GM12878 (cell line): ENCODE results near the gene RPIA. TPM values are rescaled to one million over a fixed set of nuclear protein-coding genes. Genes with fewer than 3 reads are reported as not detected.
"Not testable (repeated sequence)": the region's sequence is repeated elsewhere in the genome, so short reads cannot be mapped to it uniquely, and the experiment has no call there.

ENCODE experiments used
- ATAC-seq: fragments of 200-7000 bp; cut with Tn5 transposase; 3 replicates; pipeline ENCODE4 v1.9.1; 2020; ENCODE audit warnings: mild to moderate bottlenecking, moderate library complexity
- BruUV-seq: library from RNA; stranded (reverse); fragments of 400-500 nt; replicated peaks from 2 replicates; lab custom pipeline; 2021; lab: Mats Ljungman, UMichigan
- CTCF ChIA-PET: fragments of 300-600 bp; sonication (Branson Sonifier 250); formaldehyde crosslinking; extraction: SDS; loops from one replicate; lab custom pipeline; 2021; ENCODE audit warnings: inconsistent platforms; lab: Yijun Ruan, JAX
- POLR2A ChIA-PET: fragments of 350-600 bp; formaldehyde crosslinking; extraction: SDS; loops from one replicate; lab custom pipeline; 2021; ENCODE audit warnings: inconsistent platforms; lab: Charles Lee
- RAD21 ChIA-PET: fragments of 300-600 bp; sonication (Branson Sonifier 250); formaldehyde crosslinking; loops from one replicate; lab custom pipeline; 2023; ENCODE audit warnings: antibody characterized with exemption; ENCODE audit not compliant: unreplicated experiment; lab: Charles Lee
- SMC1A ChIA-PET: fragments of 300-600 bp; sonication (Branson Sonifier 250); formaldehyde crosslinking; loops from one replicate; lab custom pipeline; 2023; ENCODE audit not compliant: unreplicated experiment, uncharacterized antibody; lab: Charles Lee
- DNase-seq: peaks from one replicate; pipeline ENCODE4 v3.0.0-alpha.2; 2011; ENCODE audit warnings: low read depth, low spot score
- FAIRE-seq: peaks from 3 replicates; lab custom pipeline; 2011; peaks lifted over from hg19 to GRCh38; lab: Jason Lieb, UNC
- H2AFZ ChIP-seq: 2 replicates; pipeline ENCODE4 v1.6.0; 2011; ENCODE audit warnings: low read depth, low read length, control low read depth; ENCODE audit not compliant: control insufficient read depth
- H3K27ac ChIP-seq: 2 replicates; pipeline ENCODE4 v1.5.1; 2011; ENCODE audit warnings: control low read depth; ENCODE audit not compliant: control insufficient read depth, insufficient read depth
- H3K27me3 ChIP-seq, 2 experiments: replicated peaks in 1 of 2; 2 replicates each; pipeline versions ENCODE4 v1.6.0 to v1.6.1; 2011; ENCODE audit warnings: low read length in 1 of 2; ENCODE audit not compliant: control insufficient read depth in 2 of 2, insufficient read depth in 2 of 2
- H3K36me3 ChIP-seq, 2 experiments: 2 replicates each; pipeline ENCODE4 v1.5.1; 2011; ENCODE audit warnings: low read length in 1 of 2; ENCODE audit not compliant: control insufficient read depth in 2 of 2, insufficient read depth in 2 of 2
- H3K4me1 ChIP-seq: 2 replicates; pipeline ENCODE4 v1.6.1; 2011; ENCODE audit warnings: mild to moderate bottlenecking, low read length, moderate library complexity, mixed read lengths; ENCODE audit not compliant: control insufficient read depth, insufficient read depth
- H3K4me2 ChIP-seq: 2 replicates; pipeline ENCODE4 v1.6.0; 2011; ENCODE audit warnings: control low read depth; ENCODE audit not compliant: control insufficient read depth, insufficient read depth
- H3K4me3 ChIP-seq: fragments of 200-600 bp; sonication (generic); 2 replicates; pipeline ENCODE4 v1.5.1; 2016
- H3K79me2 ChIP-seq: 2 replicates; pipeline ENCODE4 v1.6.0; 2011; ENCODE audit warnings: low read length; ENCODE audit not compliant: control insufficient read depth, insufficient read depth
- H3K9ac ChIP-seq: 2 replicates; pipeline ENCODE4 v1.8.0; 2011; ENCODE audit warnings: low read length, control low read depth, mixed read lengths; ENCODE audit not compliant: control insufficient read depth, insufficient read depth
- H3K9me3 ChIP-seq: replicated peaks from 3 replicates; pipeline ENCODE4 v1.5.1; 2011; ENCODE audit warnings: mild to moderate bottlenecking, low read length; ENCODE audit not compliant: control insufficient read depth, insufficient read depth
- H4K20me1 ChIP-seq: 2 replicates; pipeline ENCODE4 v1.6.0; 2011; ENCODE audit not compliant: control insufficient read depth, insufficient read depth
- WGBS: methylation state at CpG from one replicate; pipeline ENCODE4 v1.1.6; 2016; ENCODE audit warnings: low lambda C conversion rate; ENCODE audit not compliant: insufficient replicate concordance, insufficient coverage; ENCODE audit errors: missing lambda C conversion rate; 5-methylcytosine and 5-hydroxymethylcytosine counted together
- in situ Hi-C: fragments of 300-500 bp; cut with MboI; formaldehyde crosslinking; loops from 9 replicates; pipeline ENCODE4 v1.14.3; 2018; ENCODE audit warnings: mixed read lengths
- intact Hi-C: fragments of 100-400 bp; cut with micrococcal nuclease; formaldehyde crosslinking; loops from one replicate; pipeline ENCODE4 v1.14.2; 2022; ENCODE audit not compliant: unreplicated experiment
- polyA plus RNA-seq, 11 experiments: library from polyadenylated mRNA; depleted of rRNA in 4 of 11; unstranded in 6 of 11; stranded (reverse) in 5 of 11; fragments of >200 nt; fragmentation: Nextera tagmentation in 4 of 11; fragmentation: Illumina TruSeq in 1 of 11; extraction: Ambion mirVana in 4 of 11; extraction: Trizol in 1 of 11; gene quantifications; 1 replicate in 1 of 11; 2 replicates in 10 of 11; pipeline versions ENCODE4 v1.2.1 to v1.2.3, GENCODE V29; 2011 to 2016; ENCODE audit warnings: inconsistent platforms in 2 of 11, missing spikeins in 2 of 11, low read depth in 1 of 11
- total RNA-seq, 4 experiments: library from RNA; depleted of rRNA in 3 of 4; stranded (reverse); fragments of >200 nt in 3 of 4; fragmentation: Illumina TruSeq in 1 of 4; extraction: Trizol in 1 of 4; gene quantifications; 2 replicates each; pipeline versions ENCODE4 v1.2.1 to v1.2.3, GENCODE V29; 2013 to 2021

Gene RPIA
- total and polyA plus RNA-seq, 10 of the 15 experiments (the other 5 are each of a cell fraction or from before 2014, with no cell fraction given) = 7.1 to 58.1 (median 41.6) TPM

DNA sequence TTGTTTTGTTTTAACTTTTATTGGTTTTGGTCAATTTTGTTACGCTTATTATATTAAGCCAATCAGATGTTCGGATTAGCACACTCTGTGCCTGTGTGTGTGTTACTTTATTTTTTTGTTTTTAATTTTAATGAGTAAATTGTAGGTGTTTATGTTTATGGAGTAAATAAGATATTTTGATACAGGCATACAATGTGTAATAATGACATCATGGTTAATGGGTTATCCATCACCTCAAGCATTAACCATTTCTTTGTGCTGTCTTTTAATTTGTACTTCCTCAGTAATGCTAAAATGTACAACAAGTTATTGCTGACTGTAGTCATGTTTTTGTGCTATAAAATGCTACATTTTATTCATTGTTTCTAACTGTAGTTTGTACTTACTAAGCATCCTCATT lies 97.7 kb downstream of the RPIA start:
- FAIRE-seq, RAD21 ChIA-PET, H3K79me2 ChIP-seq: not testable (repeated sequence)

DNA sequence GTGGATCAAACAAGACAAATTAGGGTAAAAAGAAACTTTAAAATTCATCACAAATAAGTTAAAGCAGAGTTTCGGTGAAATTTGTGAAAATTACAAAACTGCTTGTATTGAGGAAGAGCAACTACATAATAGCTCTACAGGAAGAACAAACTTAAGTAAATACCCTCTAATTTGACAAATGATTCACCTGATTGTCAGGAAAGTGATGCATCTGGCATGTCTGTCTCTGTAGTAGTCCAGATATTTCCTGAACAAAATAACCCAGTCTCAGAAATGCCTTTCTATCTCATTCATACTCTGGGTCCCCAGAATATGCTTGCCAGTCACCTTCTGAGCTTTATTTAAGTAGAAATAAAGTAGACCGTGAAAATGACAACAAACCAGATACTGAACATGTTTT lies 104.5 kb downstream of the RPIA start:
- POLR2A ChIA-PET, H3K79me2 ChIP-seq, H3K4me1 ChIP-seq, CTCF ChIA-PET, H3K27ac ChIP-seq, intact Hi-C loops, H3K9me3 ChIP-seq, H3K9ac ChIP-seq, H3K36me3 ChIP-seq, in situ Hi-C loops, H3K4me2 ChIP-seq, RAD21 ChIA-PET, FAIRE-seq, H4K20me1 ChIP-seq, H3K4me3 ChIP-seq, SMC1A ChIA-PET, ATAC-seq, DNase-seq, BruUV-seq, H2AFZ ChIP-seq, H3K27me3 ChIP-seq: not testable (repeated sequence)
- WGBS = 13% methylated on average over 2 of the region's 2 CpGs

More for the DNA sequence above, 97.7 kb downstream of the RPIA start:
- POLR2A ChIA-PET, H3K27me3 ChIP-seq, H4K20me1 ChIP-seq, SMC1A ChIA-PET, H3K4me1 ChIP-seq, H3K4me2 ChIP-seq, ATAC-seq, in situ Hi-C loops, CTCF ChIA-PET, H3K27ac ChIP-seq, H2AFZ ChIP-seq, H3K4me3 ChIP-seq, BruUV-seq, H3K9ac ChIP-seq, H3K36me3 ChIP-seq, H3K9me3 ChIP-seq, intact Hi-C loops, DNase-seq: not testable (repeated sequence)
- 96% methylated on average over 2 of the region's 2 CpGs for WGBS

- H2AFZ ChIP-seq, DNase-seq, H3K4me1 ChIP-seq, RAD21 ChIA-PET, H3K79me2 ChIP-seq, BruUV-seq, H3K4me2 ChIP-seq, SMC1A ChIA-PET, H3K36me3 ChIP-seq, CTCF ChIA-PET, in situ Hi-C loops, ATAC-seq, intact Hi-C loops, H4K20me1 ChIP-seq, H3K27ac ChIP-seq, FAIRE-seq, H3K9me3 ChIP-seq, H3K9ac ChIP-seq, H3K27me3 ChIP-seq, H3K4me3 ChIP-seq, POLR2A ChIA-PET: not testable (repeated sequence)
- WGBS = 96% methylated on average over 1 of the region's 1 CpG
Measured at GRCh38 chr2:88796523-88796922, 105.0 kb downstream of the RPIA start.

- ATAC-seq, H3K27ac ChIP-seq, POLR2A ChIA-PET: not testable (repeated sequence)
Measured at GRCh38 chr2:88797164-88797563, 105.7 kb downstream of the RPIA start.

More at GRCh38 chr2:88797164-88797563, 105.7 kb downstream of the RPIA start:
- 61% methylated on average over 1 of the region's 1 CpG for WGBS
- DNase-seq, H4K20me1 ChIP-seq, H3K9ac ChIP-seq, CTCF ChIA-PET, intact Hi-C loops, SMC1A ChIA-PET, FAIRE-seq, H3K79me2 ChIP-seq, H3K36me3 ChIP-seq, RAD21 ChIA-PET, BruUV-seq, in situ Hi-C loops, H3K9me3 ChIP-seq, H2AFZ ChIP-seq, H3K27me3 ChIP-seq, H3K4me3 ChIP-seq, H3K4me1 ChIP-seq, H3K4me2 ChIP-seq: not testable (repeated sequence)
